GDM1 (cell line): Measurements from ENCODE around the gene SLCO4A1.

Experiments
- DNase-seq: peaks from one replicate; lab custom pipeline; 2025; lab: John Stamatoyannopoulos, UW

Gene SLCO4A1

DNA sequence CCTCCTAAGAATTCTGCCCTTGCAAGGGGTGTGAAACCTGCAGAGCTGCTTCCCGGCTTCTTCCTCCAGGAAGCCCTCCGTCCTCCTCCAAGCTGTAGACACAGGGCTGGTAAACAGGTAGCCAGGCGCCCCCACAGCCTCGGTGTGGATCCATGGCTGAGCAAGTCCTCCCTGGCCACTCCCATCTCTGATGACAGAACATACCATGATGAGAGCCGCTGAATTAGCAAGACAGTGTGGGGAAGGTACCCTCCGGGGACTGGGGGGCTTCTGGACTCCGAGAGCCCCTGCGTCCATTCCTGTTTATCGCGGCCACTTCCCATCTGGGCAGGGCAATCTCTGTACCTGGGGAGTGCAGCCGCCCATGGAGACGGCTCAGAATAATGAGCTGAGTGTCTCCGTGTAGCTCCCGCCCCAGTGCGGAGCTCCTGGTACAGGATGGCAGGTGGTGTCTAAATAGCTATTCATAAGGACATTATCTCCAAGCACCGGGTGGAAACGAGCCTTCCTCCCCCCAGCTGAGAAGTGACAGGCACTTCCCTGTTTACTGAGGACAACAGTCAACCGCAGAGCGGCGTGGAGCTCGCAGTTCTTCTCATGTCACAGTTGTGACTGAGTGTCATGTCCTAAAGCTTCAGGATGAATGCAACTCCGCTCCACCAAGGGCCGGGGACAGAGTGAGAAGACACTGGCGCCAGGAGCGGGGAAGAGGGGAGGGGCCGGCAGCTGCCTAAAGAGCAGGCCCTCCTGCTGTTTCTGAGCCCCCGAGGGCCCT is 43.7 kb downstream of the SLCO4A1 start:
- DNase-seq, result peak; percentile 85

- DNase-seq, result no peak
Observed at GRCh38 chr20:62686869-62687830, 44.8 kb downstream of the SLCO4A1 start.

DNA sequence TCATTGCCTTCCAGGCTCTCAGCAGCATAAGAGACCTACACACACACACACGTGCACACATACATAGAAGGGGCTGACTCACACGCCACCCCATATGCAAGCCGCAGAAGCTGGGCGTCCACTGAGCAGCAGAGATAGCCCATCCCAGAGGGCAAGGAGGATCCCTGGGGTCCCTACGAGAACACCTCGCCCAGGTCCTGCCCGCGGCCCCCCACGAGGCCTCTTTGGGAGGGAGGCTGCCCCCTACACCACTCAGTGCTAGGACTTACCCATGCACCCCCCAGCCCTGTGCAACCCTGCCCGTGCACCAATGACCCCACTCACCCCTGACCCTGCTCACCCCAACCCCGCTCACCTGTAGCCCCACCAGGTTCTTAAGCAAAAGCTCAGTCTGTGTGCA is 45.8 kb downstream of the SLCO4A1 start:
- no peak for DNase-seq

DNA sequence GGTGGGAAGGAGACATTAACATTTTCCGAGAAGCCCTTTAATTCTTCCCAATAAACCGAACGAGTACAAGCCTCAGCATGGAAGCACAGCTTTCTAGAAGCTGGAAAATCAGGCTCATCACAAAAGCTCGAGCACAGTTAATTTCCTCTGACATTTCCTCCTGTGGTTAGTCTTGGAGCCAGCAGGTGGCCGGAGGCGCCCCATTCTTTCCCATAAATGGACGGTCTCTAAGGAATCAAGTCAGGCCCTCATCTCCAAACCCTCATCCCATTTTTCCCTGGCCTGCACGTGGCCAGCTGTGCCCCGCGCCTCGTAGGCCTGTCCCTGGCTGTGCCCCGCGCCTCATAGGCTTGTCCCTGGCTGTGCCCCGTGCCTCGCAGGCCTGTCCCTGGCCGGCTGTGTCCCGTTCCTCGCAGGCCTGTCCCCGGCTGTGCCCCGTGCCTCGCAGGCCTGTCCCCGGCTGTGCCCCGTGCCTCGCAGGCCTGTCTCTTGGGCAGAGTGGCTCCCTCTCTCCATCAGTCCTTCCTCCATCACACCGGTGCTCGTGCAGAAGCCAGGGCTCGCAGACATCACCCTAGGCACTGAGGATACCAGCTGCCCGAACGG is 46.7 kb downstream of the SLCO4A1 start:
- DNase-seq, result no peak

DNA sequence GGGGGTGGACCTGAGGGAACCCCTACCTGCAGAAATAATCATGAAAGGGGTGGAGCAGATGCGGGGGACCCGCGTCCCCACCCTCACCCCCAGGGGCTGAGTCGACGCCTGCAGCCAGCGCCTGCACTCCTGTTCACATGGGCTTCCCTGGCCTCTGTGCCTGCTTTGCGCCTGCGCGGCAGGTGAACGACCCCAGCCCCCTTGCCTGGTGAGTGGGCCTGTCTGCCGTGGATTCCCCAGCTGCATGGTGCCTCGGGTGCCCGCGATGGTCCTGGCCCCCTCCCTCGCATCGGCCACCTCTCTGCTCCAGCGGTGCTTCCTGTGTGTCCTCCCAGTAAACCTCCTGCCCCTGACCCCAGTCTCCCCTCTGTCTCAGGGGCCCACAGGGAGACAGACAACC is 47.6 kb downstream of the SLCO4A1 start:
- no peak for DNase-seq

DNA sequence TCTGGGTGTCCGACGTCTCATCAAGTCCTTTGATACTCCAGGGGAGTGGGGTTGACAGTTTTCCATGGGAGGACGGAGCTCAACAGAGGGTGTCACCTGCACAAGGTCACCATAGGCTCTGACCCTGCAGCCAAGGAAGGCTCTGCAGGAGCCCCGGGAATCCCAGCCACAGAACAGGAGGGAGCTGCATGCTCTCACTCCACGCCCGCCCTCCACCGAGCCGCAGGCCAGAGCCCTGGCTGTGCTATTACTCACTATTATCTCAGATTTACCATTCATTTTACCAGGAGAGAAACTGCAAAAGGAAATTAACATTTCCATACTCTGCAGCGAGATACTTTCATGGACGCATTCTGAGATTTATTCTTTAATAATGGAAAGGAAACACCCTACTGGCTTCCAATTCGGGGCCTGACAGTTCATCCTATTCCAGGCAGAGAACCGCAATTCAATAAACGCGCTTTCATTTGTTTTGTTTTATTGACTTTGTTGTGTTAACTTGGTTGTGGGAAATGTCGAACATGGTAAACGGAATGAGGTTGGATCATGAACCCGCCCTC is 48.0 kb downstream of the SLCO4A1 start:
- DNase-seq, result no peak

GRCh38 chr20:62691487-62691886 is 49.2 kb downstream of the SLCO4A1 start:
- no peak for DNase-seq

- DNase-seq, result no peak
Observed at GRCh38 chr20:62692176-62692575, 49.9 kb downstream of the SLCO4A1 start.

- DNase-seq, result no peak
Observed at GRCh38 chr20:62692801-62693523, 50.7 kb downstream of the SLCO4A1 start.

- no peak for DNase-seq
Observed at GRCh38 chr20:62693524-62693922, 51.2 kb downstream of the SLCO4A1 start.

DNA sequence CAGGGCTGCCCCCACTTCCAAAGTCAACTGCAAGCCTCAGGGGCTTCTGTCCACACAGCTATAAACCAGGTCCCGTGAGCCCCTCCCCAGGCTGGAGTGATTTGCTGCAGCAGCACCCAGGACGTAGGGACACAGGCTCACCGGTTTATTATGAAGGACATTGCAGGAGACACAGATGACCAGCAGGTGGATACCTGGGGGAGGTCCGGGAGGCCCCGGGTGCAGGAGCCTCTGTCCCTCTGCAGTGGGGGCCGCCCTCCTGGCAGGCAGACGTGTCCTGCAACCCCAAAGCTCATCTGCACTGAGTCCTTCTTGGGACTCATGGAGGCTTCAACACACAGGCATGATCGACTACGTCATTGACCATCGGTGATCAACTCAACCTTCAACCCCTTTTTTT is 51.8 kb downstream of the SLCO4A1 start:
- no peak for DNase-seq

DNA sequence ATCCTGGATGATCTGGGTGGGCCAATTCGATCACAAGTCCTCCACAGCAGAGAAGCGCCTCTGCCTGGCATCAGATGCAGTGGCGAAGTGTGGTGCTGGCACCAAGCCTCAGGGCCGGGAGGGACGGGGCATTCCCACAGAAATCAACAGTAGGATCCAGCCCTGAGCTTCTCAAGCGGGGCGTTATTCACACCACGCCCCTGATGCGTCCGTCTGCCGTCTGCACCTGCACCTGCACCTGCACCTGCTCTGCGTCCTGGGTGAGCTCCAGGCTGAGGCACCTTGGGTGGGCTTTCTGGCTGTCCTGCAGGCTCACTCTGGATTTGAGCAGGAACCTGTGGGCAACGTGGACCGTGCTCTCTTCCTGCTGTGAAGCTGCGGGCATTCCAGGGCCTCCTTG is 52.6 kb downstream of the SLCO4A1 start:
- DNase-seq, result no peak

GRCh38 chr20:62695448-62696414 is 53.4 kb downstream of the SLCO4A1 start:
- no peak for DNase-seq

DNA sequence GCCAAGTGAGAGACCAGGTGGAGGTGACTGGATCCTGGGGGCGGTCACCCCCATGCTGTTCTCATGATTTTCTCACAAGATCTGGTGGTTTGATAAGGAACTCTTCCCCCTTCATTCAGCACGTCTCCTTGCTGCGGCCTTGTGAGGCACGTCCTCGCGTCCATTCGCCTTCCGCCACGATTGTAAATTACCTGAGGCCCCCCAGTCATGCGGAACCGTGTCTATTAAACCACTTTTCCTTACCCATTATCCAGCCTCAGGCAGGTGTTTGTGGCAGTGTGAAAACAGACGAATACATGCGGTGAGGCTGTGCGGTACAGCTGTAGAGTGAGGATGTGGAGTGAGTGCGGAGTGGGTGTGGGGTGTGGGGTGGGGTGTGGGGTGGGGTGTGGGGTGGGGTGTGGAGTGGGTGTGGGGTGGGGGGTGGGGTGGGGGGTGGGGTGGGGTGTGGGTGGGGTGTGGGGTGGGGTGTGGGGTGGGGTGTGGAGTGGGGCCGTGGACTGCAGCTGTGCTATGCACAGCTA is 54.2 kb downstream of the SLCO4A1 start:
- no peak for DNase-seq

DNA sequence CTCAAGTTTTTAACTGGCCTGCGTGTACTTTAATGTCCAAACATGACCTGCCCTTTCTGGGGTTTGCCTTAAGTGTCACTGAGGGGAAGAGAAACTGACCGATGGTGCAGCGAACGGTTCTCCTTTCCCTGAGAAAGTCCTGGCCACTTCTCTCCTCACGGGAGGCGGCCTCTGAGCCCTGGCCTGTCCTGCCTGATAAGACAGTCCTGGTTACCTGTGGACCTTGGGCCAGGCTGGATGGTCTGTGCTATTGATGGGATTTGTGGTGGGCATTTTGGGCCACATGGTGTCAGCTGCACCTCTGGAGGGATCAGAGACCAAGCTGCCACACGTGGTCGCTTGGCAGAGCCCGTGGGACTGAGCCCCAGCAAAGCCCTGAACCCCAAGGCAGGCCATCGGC is 54.7 kb downstream of the SLCO4A1 start:
- DNase-seq, result no peak

GRCh38 chr20:62697468-62697912 is 55.2 kb downstream of the SLCO4A1 start:
- no peak for DNase-seq

- DNase-seq, result no peak
Observed at GRCh38 chr20:62698231-62698630, 55.9 kb downstream of the SLCO4A1 start.

- no peak for DNase-seq
Observed at GRCh38 chr20:62699296-62699695, 57.0 kb downstream of the SLCO4A1 start.

DNA sequence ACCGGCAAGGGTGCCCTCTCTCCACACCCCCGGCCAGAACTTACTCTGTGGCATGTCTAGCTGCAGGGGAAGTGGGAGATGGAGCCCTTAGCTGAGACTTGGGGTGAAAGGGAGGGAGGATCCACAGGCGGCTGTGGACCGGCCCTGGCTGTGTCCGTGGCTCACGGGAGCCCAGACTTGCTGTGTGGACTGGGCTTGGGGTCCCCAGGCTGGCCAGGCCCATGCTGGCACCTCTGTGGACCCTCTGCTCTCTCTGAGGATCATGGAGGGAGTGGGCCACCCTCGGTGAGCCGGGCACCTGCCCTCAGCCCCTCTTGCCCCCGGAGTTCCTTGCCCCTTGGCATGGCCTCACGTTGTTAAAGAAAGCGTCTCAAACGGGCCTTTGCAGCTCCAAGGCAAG is 57.4 kb downstream of the SLCO4A1 start:
- no peak for DNase-seq

DNA sequence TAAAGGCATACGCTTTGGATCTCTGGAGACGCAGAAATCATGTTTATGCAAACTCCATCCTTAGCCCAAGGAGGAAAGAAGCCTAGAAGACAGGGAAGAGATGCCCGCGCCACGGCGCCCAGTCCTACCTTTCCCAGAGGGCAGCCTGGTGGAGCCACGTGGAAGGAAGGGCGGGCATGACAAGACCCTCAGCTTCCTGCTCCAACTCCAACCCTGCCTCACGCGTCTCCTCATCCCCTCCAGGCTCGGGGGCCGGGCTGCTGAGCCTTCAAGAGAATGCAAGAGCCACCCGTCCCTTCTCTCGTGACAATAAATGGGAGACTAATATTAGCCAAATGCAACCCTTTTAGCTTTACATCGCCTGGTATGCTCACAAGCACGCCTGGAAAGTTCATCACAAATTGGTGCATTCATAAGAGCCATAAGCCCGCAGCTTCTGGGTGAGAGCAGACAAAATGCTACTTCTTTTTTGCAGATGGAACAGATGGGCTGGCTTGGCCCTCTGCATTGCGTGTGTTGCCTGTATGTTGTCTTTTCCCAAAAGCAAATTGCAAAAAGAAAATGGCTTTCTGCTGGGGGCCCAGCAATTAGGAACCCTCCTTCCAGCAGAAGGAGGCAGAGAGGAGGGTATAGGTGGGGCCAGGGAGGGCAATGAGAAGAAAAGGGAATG is 58.1 kb downstream of the SLCO4A1 start:
- no peak for DNase-seq
